Measurements from ENCODE around the gene MTMR3.

The MTMR3 gene

GRCh38 chr22:30074147-30074546 is 191.2 kb downstream of the MTMR3 start:
- Histone ChIP-seq H3K4me1 (ENCODE audit: control insufficient read depth in 1 of 2, insufficient read depth in 2 of 2, low read length in 2 of 2) (no peaks in the 10 kb centered on the region), H3K9me3 (ENCODE audit: control insufficient read depth in 1 of 2, low read length in 2 of 2) (no peaks in the 10 kb centered on the region), H3K4me3 (ENCODE audit: low read depth in 1 of 2, low read length in 2 of 2) (no peak overlapping the region), H3K27me3 (ENCODE audit: control insufficient read depth in 1 of 2, insufficient read depth in 2 of 2, low read length in 2 of 2) (peaks cover 0 to 8% of the 10 kb centered on the region in 2 donors), H3K27ac (ENCODE audit: low read depth, low read length) (no peak overlapping the region), H3K36me3 (ENCODE audit: control insufficient read depth in 1 of 2, insufficient read depth in 2 of 2, low read length in 2 of 2) (no peaks in the 10 kb centered on the region), H3K9ac (ENCODE audit: low read depth in 1 of 2, low read length in 2 of 2) (no peak overlapping the region)

- no peak overlapping the region for H3K9ac ChIP-seq (ENCODE audit: low read depth in 1 of 2, low read length in 2 of 2)
- no peak overlapping the region for H3K4me3 ChIP-seq (ENCODE audit: low read depth in 1 of 2, low read length in 2 of 2)
- H3K4me1 ChIP-seq (ENCODE audit: control insufficient read depth in 1 of 2, insufficient read depth in 2 of 2, low read length in 2 of 2) = no peaks in the 10 kb centered on the region
- no peak overlapping the region for H3K27ac ChIP-seq (ENCODE audit: low read depth, low read length)
- H3K9me3 ChIP-seq (ENCODE audit: control insufficient read depth in 1 of 2, low read length in 2 of 2) = no peaks in the 10 kb centered on the region
- H3K27me3 ChIP-seq (ENCODE audit: control insufficient read depth in 1 of 2, insufficient read depth in 2 of 2, low read length in 2 of 2) = peaks cover 0 to 8% of the 10 kb centered on the region in 2 donors
- no peaks in the 10 kb centered on the region for H3K36me3 ChIP-seq (ENCODE audit: control insufficient read depth in 1 of 2, insufficient read depth in 2 of 2, low read length in 2 of 2)
These were observed 192.0 kb downstream of the MTMR3 start for GRCh38 chr22:30074994-30075393.

- Histone ChIP-seq H3K9me3 (ENCODE audit: control insufficient read depth in 1 of 2, low read length in 2 of 2) (no peaks in the 10 kb centered on the region), H3K4me3 (ENCODE audit: low read depth in 1 of 2, low read length in 2 of 2) (no peak overlapping the region), H3K36me3 (ENCODE audit: control insufficient read depth in 1 of 2, insufficient read depth in 2 of 2, low read length in 2 of 2) (no peaks in the 10 kb centered on the region), H3K27ac (ENCODE audit: low read depth, low read length) (no peak overlapping the region), H3K27me3 (ENCODE audit: control insufficient read depth in 1 of 2, insufficient read depth in 2 of 2, low read length in 2 of 2) (peaks cover 0 to 8% of the 10 kb centered on the region in 2 donors), H3K9ac (ENCODE audit: low read depth in 1 of 2, low read length in 2 of 2) (no peak overlapping the region), H3K4me1 (ENCODE audit: control insufficient read depth in 1 of 2, insufficient read depth in 2 of 2, low read length in 2 of 2) (no peaks in the 10 kb centered on the region)
These were observed 194.4 kb downstream of the MTMR3 start for GRCh38 chr22:30077279-30077880.

- H3K27ac ChIP-seq (ENCODE audit: low read depth, low read length) = no peak overlapping the region
- H3K9ac ChIP-seq (ENCODE audit: low read depth in 1 of 2, low read length in 2 of 2) = no peak overlapping the region
- peaks cover 0 to 8% of the 10 kb centered on the region in 2 donors for H3K27me3 ChIP-seq (ENCODE audit: control insufficient read depth in 1 of 2, insufficient read depth in 2 of 2, low read length in 2 of 2)
- no peaks in the 10 kb centered on the region for H3K4me1 ChIP-seq (ENCODE audit: control insufficient read depth in 1 of 2, insufficient read depth in 2 of 2, low read length in 2 of 2)
- no peaks in the 10 kb centered on the region for H3K36me3 ChIP-seq (ENCODE audit: control insufficient read depth in 1 of 2, insufficient read depth in 2 of 2, low read length in 2 of 2)
- no peaks in the 10 kb centered on the region for H3K9me3 ChIP-seq (ENCODE audit: control insufficient read depth in 1 of 2, low read length in 2 of 2)
- no peak overlapping the region for H3K4me3 ChIP-seq (ENCODE audit: low read depth in 1 of 2, low read length in 2 of 2)
These were observed 195.6 kb downstream of the MTMR3 start for GRCh38 chr22:30078320-30079311.

GRCh38 chr22:30079952-30080533 is 197.1 kb downstream of the MTMR3 start, which contains the start of gene HORMAD2:
Gene HORMAD2, plus strand, starts transcription at chr22:30080464. Its CDS starts 13,489 bp downstream, at chr22:30093953.
- Histone ChIP-seq H3K4me3 (ENCODE audit: low read depth in 1 of 2, low read length in 2 of 2) (no peak within 1 kb of the TSS), H3K36me3 (ENCODE audit: control insufficient read depth in 1 of 2, insufficient read depth in 2 of 2, low read length in 2 of 2) (no peaks in the 10 kb centered on the region), H3K27me3 (ENCODE audit: control insufficient read depth in 1 of 2, insufficient read depth in 2 of 2, low read length in 2 of 2) (peaks cover 0 to under 1% of the 10 kb centered on the region in 2 donors), H3K9me3 (ENCODE audit: control insufficient read depth in 1 of 2, low read length in 2 of 2) (peaks cover 0 to 2% of the 10 kb centered on the region in 2 donors), H3K27ac (ENCODE audit: low read depth, low read length) (no peak within 1 kb of the TSS), H3K9ac (ENCODE audit: low read depth in 1 of 2, low read length in 2 of 2) (no peak within 1 kb of the TSS), H3K4me1 (ENCODE audit: control insufficient read depth in 1 of 2, insufficient read depth in 2 of 2, low read length in 2 of 2) (no peaks in the 10 kb centered on the region)
